GM12801 (cell line): ENCODE results near the gene IL1RAPL1.

Source experiments
- CTCF ChIP-seq: IDR thresholded peaks from one replicate; pipeline ENCODE4 v1.5.1; 2011; ENCODE audit warnings: control low read depth; ENCODE audit not compliant: insufficient read length; ENCODE audit errors: extremely low read depth

The IL1RAPL1 gene

GRCh38 chrX:28787206-28787605 lies 200.0 kb downstream of the IL1RAPL1 start:
- no peak for TF ChIP-seq CTCF

- TF ChIP-seq CTCF, result no peak
Observed at GRCh38 chrX:28802625-28803024, 215.4 kb downstream of the IL1RAPL1 start.

- no peak for TF ChIP-seq CTCF
Observed at GRCh38 chrX:28835991-28836390, 248.7 kb downstream of the IL1RAPL1 start.

GRCh38 chrX:28843817-28844216 lies 256.6 kb downstream of the IL1RAPL1 start:
- no peak for TF ChIP-seq CTCF

- TF ChIP-seq CTCF, result no peak
Observed at GRCh38 chrX:28847423-28847822, 260.2 kb downstream of the IL1RAPL1 start.

- no peak for TF ChIP-seq CTCF
Observed at GRCh38 chrX:28848707-28849106, 261.5 kb downstream of the IL1RAPL1 start.

- no peak for TF ChIP-seq CTCF
Observed at GRCh38 chrX:28850955-28851354, 263.7 kb downstream of the IL1RAPL1 start.

GRCh38 chrX:28851871-28852270 lies 264.6 kb downstream of the IL1RAPL1 start:
- TF ChIP-seq CTCF, result no peak
